Measurements from ENCODE around the gene CDK14.

The CDK14 gene

DNA sequence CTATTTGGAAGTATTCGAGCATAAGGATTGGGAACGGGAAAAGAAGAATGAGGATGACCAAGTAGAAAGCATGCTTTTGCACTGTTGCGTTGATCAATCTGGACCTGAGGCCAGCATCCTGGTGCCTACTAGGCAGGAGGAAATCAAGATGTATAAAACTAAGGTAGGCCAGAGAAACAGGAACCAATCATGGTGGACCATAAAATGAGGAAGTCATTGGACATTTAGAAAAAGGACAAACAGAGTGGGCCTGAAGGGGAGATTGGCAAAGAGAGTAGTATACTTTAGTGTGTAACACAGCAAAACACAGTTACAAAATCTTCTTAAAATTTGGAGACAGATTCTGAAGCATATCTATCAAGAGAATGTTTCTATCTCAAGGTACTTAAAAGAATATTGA, 497.1 kb downstream of the CDK14 start:
- no peak for DNase-seq (ENCODE audit: low read depth)

DNA sequence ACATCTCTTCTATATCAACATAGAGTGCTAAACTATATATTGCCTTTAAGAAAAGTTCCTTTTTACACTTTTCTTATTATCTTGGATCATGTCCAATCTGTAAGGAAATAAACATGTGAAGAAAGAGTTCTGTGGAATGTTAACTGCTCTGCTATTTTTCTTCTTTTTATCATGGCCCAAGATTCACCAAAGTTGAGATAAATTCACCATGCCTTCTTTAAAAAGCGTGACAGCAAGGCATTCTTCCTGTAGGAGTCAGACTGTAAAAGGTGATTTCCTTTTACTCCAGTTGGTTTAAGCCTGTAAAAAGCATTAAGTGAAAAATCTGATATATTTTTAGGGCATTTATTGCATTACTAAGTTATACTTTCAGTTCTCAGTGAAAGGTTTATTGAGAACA, 502.4 kb downstream of the CDK14 start:
- DNase-seq (ENCODE audit: low read depth) = no peak

DNA sequence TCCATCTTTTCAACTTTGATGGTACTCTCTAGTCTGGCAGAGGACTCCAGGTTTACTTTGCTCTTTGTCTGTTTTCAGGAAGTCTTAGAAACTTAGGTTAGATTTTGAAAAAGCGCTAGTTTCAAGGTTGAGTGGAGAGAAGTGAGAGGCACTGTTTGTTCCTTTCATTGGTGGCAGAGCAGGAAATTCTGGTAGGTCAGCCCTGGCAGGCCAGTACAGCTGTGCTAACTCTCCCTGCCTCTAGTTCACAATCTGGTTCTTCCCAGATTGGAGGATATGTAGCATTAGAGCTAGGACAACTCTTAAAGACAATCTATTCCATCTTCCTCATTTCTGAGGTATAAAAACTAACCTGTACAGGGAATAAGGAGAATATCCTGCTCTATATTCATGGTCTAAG, 507.2 kb downstream of the CDK14 start:
- no peak for DNase-seq (ENCODE audit: low read depth)

DNA sequence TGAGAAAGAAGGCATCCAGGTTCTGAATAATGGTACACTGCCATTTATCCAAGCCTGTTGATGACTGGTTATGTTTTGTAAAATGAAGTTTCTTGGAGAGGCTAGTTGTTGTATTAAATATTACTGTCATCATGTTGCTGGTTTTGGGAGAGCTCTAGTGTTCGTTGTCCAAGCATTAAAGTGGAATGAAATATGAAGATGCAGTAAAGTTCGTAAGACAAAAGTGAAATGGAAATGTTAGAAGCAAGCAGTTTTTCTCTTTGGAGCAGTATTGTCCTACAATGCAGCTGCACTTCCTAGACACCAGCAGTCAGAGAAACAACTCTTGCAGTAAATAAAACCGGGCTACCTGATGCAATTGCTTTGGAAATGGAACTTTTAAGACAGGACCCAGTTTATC, 511.3 kb downstream of the CDK14 start:
- no peak for DNase-seq (ENCODE audit: low read depth)

DNA sequence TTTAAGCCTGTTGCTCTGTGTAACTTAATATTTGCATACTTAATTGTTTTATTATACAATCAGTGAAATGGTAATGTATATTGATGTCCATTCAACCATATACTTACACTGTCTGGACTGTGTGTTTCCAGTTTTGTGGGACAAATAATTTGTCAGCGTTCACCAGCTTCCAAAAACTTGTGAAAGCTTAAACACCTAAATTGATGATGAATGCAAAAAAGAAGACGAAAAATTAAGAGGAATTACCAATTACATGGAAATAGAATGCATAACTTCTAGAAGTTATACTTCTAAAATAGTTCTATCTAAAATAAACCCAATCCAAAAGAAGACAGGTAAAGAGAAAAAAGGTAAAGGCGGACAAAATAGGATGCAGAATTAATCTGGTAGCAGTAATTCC, 513.1 kb downstream of the CDK14 start:
- DNase-seq (ENCODE audit: low read depth) = no peak

DNA sequence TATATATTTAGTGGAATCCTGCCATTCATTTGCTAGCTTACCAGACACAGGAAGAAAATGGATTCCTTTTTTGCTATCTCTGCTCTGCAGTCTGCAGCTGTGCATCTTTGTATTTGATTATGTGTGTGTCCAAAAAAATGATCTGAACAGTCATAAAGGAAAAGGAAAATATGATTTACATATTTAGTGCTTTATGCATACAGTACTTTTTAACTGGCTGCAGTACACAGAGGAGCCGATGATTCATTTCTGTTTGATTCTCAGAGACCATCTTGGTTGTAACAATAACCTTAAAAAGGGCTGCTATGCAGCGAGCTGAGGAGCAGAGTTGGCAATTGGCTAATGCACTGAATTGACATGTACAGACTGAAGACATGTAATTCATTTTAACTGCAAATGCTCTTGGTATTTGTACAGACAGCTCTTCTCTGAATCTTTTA, 516.8 kb downstream of the CDK14 start:
- DNase-seq (ENCODE audit: low read depth) = no peak

DNA sequence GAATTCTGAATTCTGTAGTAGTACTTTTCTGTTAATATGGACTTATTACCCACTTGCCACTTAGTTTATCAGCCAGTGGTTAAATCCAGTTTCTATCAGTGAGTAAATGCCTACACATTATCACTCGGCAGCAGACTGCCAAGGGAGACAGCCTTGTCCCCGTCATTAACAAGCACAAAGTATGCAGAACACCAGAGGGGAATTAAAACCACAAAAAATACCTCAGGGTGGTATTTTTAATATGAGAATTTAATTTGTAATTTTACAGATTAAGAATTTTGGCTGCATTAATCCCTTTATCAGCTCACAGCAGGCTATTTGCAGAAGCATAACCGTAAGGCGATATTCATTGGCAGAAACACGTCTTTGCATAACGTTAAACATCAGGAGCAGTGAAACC, 518.1 kb downstream of the CDK14 start:
- DNase-seq (ENCODE audit: low read depth) = no peak

DNA sequence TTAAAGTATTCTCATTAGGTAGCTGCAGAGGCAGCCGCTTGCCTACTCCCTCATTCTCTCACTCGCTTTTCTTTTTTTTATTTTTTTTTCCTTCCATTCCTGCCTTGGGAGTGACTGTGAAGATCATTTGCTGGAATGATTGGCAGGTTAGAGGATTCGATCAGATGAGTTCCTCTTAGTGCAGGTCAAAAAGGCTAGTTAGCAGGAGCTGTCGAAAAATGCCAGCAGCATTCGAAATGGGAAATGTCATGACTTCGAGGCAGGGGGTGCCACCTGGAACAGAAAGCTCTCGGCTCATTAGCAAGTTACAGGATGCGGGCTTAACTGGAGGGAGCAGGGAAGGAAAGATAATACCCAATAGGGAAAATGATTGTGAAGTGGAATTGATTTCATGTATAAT, 530.6 kb downstream of the CDK14 start:
- no peak for DNase-seq (ENCODE audit: low read depth)

DNA sequence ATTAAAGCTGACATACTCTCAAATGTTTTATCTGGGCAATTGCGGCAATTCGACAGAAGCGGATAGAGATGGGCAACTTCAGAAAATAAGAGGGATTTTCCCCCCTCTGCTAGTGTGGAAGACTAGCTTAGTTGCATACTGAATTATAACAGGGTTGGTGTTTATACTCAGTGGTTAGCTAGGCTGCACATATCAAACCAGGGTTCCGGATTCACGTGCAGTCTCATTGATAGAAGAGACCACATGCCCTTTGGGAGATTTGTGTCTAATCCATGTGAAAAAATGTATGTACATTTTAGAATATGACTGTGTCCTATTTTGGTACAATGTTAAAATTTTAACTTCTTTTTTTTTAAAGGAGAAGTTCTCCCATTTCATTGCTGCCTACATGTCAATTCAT, 531.2 kb downstream of the CDK14 start:
- no peak for DNase-seq (ENCODE audit: low read depth)

DNA sequence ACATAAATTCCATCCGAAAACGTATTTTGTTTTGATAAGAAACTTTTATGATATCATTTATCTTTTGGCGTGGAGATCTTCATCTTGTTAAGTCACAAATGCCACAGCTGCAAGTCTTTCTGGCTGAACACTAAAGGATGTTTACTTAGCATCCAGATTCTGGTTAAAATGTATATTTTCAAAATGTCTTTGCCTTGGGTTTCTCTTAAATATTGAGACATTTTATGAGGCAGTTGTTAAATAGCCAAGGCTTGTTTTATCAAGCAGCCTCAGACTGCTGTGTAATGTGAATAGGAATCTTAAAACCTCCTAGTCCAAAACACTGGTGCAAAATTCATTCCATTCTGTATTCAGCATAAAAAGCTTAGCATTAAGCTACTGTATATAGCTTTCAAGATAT, 531.8 kb downstream of the CDK14 start:
- DNase-seq (ENCODE audit: low read depth) = no peak

DNA sequence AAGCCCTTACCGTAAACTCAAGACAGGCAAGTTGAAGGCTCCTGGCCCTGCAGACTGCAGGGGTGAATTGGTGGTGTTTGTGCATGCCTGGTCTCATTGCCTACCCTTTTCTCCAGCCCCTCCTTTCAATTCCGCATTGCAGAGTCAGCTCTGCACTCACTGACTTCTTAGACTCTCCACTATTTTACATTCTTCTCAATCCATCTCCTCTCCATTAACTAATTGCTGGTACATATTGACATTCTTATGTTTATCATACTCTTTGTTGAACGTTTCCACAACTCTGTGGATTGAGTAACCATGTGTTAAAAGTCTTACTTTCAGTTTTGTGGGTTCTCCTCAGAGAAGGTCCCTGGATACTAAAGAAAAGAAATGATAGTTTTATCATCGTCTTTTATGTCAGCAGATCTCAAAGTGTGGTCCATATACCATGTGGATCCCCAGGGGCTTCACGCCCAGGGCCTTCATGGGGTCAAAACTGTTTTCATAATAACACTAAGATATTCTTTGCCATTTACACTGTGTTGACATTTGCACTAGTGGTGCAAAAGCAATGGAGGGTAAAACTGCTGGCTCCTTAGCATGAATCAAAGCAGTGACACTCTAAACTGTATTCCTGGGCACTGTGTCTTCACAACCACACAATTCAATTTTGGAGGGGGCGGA, 532.7 kb downstream of the CDK14 start:
- no peak for DNase-seq (ENCODE audit: low read depth)

DNA sequence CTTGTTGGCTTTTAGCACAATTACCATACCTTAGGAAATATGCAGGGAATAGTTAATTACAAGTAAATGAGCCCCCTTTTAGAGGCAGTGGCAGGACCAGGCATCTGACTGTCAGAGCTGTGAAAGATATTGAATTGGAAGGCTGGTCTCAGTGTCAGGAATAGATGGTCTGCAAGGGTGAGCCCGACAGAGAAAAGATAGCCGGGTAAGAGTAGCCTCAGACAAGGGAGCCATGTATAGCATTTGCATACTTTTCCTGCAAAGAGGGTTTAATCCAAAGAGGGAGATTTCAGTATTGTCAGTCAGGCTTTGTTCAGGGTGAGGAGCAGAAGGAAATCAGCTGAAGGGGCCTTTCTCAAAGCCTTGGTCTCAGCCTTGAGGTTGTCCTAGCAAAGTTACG, 539.2 kb downstream of the CDK14 start:
- no peak for DNase-seq (ENCODE audit: low read depth)

DNA sequence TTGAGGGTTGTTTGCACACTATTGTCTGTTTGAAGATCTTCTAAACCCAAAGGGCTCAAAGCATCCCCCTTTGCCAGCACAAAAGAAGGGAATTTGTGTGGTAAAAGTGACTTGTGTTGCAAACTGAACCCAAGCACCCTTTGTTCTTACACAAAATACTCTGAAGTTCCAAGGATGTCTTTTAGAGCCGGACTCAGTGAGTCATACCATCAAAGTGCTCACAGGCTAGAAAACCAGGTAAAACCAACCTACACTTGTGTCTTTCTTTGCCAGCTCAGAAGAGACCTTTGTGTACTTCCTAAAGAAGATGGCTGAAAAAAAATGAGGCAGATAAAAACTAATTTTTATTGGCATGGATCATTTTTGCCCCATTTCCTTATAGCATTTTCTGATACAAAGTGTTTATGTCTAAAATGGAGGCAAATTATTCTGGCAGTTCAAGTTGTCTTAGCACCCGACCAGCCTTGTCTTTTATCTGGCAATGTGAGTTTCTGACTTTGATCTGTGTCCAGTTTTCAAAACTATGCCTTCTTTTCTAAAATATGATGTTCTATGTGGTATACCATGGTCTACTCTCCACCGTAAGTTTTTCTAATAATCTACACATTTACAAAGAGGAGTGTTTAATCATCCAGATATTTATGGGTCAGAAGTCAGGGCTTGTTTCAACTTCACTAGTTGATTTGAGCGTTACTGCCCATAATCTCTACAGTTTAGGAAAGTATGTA, 539.7 kb downstream of the CDK14 start:
- DNase-seq (ENCODE audit: low read depth) = no peak

DNA sequence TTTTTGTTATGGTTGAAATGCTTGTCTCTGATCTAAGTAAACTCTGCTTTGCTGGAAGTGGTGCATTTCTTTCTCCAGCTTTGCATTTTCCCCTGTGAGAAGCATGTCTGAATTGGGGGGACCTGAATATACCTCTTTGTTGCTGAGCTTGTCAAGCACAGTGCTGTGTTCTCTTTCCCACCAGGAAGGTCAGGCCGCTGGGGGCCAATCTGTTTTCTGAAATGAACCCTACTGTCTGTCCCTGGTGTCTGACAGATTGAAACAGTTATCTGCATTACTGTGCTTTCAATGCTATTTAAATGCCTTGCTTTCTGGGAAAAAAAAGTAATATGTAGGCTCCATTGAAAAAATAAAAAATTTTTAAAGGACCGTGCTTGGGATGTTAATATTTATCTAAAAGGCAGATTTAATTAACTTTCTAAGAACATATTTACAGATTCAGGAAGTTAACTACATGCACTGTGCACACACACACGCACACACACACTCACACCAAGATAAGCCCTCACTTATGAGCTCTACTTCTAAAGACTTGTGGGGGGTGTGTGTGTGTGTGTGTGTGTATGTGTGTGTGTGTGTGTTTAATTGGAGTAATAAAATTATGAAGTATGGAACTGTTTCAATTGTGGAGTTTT, 541.1 kb downstream of the CDK14 start:
- DNase-seq (ENCODE audit: low read depth) = no peak

DNA sequence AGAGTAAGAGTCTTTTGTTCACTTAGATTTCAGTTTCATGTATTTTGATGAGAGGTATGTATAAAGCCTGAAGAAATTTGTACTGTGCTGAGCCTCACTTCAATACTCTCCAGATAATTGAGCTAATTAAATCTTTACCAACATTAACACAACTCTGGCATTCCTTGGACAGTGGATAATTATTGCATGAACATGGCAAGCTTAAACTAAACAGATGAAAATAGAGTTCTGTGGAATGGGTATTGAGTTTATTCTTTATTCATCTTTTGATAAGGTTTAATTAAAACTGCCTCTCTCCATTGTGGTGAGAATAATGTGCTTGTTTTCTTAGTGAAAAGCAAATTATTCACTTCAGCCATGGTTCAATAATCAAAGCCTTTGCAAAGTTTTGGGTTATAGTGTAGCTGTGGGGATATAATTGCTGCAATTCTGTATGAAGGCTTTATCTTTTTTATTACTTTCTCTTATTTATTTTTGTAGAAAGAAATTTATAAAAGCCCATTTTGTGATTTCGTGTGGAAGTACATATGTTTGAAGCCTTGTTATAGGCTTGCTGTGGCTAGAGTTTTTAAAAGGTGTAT, 541.8 kb downstream of the CDK14 start:
- no peak for DNase-seq (ENCODE audit: low read depth)

DNA sequence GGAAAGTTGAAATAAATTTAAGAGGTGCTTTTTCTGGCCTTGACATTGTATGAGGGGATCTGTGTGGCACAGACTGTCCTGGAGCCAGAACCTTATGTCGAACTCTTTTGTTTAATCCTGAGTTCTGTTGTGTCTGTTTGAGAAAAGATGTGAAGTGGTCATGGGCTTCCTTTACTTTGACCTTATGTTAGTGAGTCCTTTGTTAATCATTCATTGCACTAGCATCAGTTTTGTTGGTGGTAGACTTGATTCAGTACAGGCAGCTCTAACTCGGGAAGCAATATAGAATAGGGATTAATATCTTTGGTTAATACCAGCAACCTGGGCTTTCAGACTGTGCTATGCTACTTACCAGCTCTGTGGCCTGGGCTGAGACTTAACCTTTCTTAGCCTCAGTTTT, 544.2 kb downstream of the CDK14 start:
- no peak for DNase-seq (ENCODE audit: low read depth)

DNA sequence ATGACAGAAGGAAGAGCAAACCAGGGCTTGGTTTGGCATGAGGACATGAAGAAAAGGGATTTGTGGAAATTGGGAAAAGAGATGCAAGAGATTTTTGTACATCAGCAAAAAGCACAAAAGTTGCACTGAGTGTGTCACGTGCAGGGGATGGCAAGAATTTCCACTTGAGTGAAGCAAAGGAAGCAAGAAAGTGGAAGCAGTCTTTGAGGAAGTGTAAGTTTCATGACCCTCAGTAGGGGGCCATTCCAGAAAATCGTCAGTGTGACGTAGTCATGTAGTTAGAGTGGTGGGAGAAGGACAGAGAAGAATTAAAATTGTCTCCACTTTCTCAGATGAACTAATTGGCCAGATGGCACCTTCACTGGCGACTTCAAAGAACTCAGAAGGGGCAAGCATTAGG, 544.9 kb downstream of the CDK14 start:
- no peak for DNase-seq (ENCODE audit: low read depth)

DNA sequence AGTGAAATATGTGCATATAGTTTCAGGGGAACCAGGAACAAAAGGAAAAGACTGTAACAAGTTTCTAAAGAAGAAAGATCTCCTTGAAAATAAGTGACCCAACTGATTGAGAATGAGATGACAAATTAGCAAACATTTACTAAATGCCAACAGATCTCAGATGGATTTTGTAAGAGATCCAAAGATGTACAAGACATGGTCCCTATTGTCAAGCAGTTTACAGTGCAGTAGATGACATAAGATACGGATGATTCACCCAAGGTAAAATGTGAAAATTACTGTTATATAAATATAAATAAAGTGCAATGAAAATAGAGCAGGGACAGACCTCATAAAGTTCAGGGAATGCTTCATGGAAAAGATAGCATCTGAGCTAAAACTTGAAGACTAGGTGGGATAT, 546.6 kb downstream of the CDK14 start:
- DNase-seq (ENCODE audit: low read depth) = no peak

DNA sequence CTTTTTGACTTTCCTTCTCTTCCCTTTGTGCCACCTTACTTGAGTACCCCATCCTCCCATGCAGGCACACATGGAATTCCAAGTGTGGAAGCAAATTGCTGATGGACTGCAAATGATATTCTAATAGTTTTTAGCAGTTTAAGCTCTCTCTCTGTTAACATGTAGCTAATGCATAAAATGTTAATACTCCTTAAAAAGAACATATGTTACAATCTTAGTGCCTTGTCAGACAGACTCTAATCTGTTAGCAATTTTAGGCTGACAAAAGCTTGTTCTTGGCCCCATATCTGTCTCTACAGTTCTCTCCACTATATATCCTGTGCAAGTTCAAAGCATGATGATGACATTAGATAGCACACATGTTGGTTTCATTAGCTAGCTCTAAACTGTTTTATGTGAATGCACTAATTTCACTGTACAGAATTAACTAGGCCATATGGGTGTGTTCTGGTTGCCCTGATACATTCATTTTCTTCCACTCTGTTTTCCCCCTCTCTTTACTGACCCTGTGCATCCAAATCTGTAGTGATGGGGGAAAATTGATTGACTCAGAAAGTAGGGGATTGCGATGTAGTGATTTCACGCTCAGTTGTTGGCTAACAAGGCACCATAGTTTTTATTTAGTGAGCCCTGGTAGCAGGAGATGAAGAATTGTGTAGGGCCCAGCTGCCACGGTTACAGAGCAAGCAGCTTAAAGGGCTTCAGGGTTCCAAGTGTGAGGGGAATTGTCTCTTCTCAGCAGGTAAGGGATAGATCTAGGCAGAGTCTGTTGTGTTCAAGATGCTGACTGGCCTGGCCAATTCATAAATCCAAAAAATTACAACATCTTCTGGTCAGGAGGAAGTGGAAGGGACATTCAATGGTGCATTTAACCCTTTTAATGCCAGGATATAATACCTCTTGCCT, 553.5 kb downstream of the CDK14 start:
- no peak for DNase-seq (ENCODE audit: low read depth)

DNA sequence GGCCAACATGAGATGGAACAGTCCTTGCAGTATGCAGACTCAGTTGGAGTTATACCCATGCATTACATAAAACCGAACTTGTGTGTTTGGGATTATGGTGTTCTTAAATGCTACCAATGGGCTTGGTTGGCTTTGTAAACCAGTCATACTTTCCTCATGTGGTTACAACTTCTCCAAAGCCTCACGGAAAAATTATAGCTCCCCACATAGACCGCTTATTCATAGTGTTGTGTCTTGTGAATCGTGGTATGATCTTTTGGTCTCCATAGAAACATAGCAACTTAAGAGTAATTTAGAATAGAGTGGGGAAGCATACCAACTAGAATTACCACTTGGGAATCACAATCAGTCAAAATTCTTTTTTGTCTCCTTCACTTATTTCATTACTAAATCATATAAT, 555.8 kb downstream of the CDK14 start:
- DNase-seq (ENCODE audit: low read depth) = no peak

DNA sequence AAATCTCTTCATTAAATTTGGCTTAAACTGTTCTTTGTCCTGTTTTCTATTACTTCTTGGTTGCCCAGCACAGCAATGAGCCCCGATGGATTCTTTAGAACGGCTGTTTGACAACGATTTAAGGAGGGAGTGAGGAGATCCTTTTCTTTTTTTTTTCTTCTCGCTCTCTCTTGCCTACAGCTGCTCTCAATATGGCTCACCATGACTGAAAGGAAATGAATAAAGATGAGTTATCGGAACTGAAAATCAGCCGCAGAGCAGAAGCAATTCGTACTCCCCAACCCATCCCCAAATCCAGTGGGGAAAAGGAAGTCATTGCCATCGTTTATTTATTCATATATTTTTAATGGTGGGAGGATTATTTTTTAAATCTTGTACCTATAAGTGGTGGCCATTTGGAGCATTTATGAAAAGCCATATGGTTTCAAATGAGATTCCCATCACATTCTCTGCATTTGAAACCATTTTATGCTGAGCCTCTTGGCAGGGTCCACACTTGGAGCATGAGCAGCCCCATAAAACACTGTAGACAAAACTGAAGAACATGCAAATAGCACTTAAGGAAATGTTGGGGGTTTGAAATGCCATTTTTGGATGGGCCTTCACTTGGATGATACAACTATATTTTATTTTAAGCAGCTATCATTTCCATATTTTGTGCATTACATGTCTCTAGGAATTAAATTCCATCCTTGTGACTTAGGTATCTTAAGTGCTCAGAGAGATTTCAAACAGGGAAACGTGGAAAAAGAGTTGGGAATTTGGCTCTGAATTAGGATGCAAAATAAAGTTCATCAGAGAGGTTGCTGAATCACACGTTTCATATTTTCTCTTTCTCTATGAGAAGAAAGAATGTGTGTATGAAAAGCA, 560.4 kb downstream of the CDK14 start:
- no peak for DNase-seq (ENCODE audit: low read depth)
